Astrocyte (in vitro differentiated cells and primary cell): ENCODE results near the gene UBAC2.

Experiments
- CTCF ChIP-seq: IDR thresholded peaks from 2 replicates; pipeline ENCODE4 v1.5.1; 2011; ENCODE audit warnings: low read depth, mild to moderate bottlenecking, inconsistent platforms, low read length, moderate library complexity; ENCODE audit not compliant: insufficient read depth
- EZH2 ChIP-seq: IDR thresholded peaks from 2 replicates; pipeline ENCODE4 v1.6.1; 2012; ENCODE audit warnings: mild to moderate bottlenecking, low read length, inconsistent platforms; ENCODE audit not compliant: insufficient read depth

GRCh38 chr13:99425485-99426341 lies 225.1 kb downstream of the UBAC2 start:
- TF ChIP-seq CTCF: no peak
- TF ChIP-seq EZH2: no peak
